ENCODE measurements around the gene MYOG. TPM values are rescaled to one million over a fixed set of nuclear protein-coding genes. Genes with fewer than 3 reads are reported as not detected.

The MYOG gene
- total RNA-seq, 3 donors from 2014 or later (not counting 1 experiment from before 2014, with no cell fraction given) = not detected

- H3K27me3 Mint-ChIP-seq (ENCODE audit: low read depth in 2 of 2) = peaks cover 25 to 45% of the 10 kb centered on the region in 2 donors
Observed at GRCh38 chr1:203097001-203097400, 11.2 kb upstream of the MYOG start.

GRCh38 chr1:203096566-203096965 lies 10.8 kb upstream of the MYOG start:
- no peaks in the 10 kb centered on the region for H3K27me3 ChIP-seq (ENCODE audit: control insufficient read depth, insufficient read depth, low read length)

More at GRCh38 chr1:203097001-203097400, 11.2 kb upstream of the MYOG start:
- Mint-ChIP-seq H3K36me3 (peaks cover 16% of the 10 kb centered on the region), H3K4me1 (no peaks in the 10 kb centered on the region), H3K9me3 (peaks cover 11 to 15% of the 10 kb centered on the region in 2 donors), H3K27ac (no peak overlapping the region), H3K4me3 (no peak overlapping the region)
- Histone ChIP-seq H3K4me3 (ENCODE audit: low read length) (no peak overlapping the region), H3K4me1 (ENCODE audit: control insufficient read depth, insufficient read depth, low read length) (no peaks in the 10 kb centered on the region), H3K36me3 (ENCODE audit: control insufficient read depth, insufficient read depth, low read length) (no peaks in the 10 kb centered on the region), H3K27ac (ENCODE audit: low read length) (no peak overlapping the region), H3K27me3 (ENCODE audit: control insufficient read depth, insufficient read depth, low read length) (no peaks in the 10 kb centered on the region), H3K9me3 (ENCODE audit: control insufficient read depth, insufficient read depth, low read length) (peaks cover 8% of the 10 kb centered on the region)
- WGBS (ENCODE audit: insufficient coverage) = 74% methylated on average over 1 of the region's 1 CpG
- TF ChIP-seq CTCF (IDR thresholded peaks at IDR 0.05) = no peak
- ATAC-seq = no peak
- no peak for DNase-seq
- intact Hi-C loops (cut with micrococcal nuclease) = no loop called here

GRCh38 chr1:203095061-203095690 lies 9.4 kb upstream of the MYOG start:
- TF ChIP-seq CTCF (IDR thresholded peaks at IDR 0.05) = no peak
- intact Hi-C loops (cut with micrococcal nuclease) = no loop called here
- no peak overlapping the region for H3K4me3 Mint-ChIP-seq
- no peaks in the 10 kb centered on the region for H3K4me1 ChIP-seq (ENCODE audit: control insufficient read depth, insufficient read depth, low read length)
- H3K27ac Mint-ChIP-seq = no peak overlapping the region
- H3K4me1 Mint-ChIP-seq = no peaks in the 10 kb centered on the region
- H3K9me3 ChIP-seq (ENCODE audit: control insufficient read depth, insufficient read depth, low read length) = peaks cover 8% of the 10 kb centered on the region
- H3K9me3 Mint-ChIP-seq = peaks cover 11 to 15% of the 10 kb centered on the region in 2 donors
- DNase-seq (no peak), ATAC-seq (no peak)
- H3K27me3 Mint-ChIP-seq (ENCODE audit: low read depth in 2 of 2) = peaks cover 27 to 47% of the 10 kb centered on the region in 2 donors
- H3K36me3 ChIP-seq (ENCODE audit: control insufficient read depth, insufficient read depth, low read length) = no peaks in the 10 kb centered on the region
- WGBS (ENCODE audit: insufficient coverage) = 100% methylated on average over 1 of the region's 1 CpG
- no peak overlapping the region for H3K27ac ChIP-seq (ENCODE audit: low read length)
- no peaks in the 10 kb centered on the region for H3K27me3 ChIP-seq (ENCODE audit: control insufficient read depth, insufficient read depth, low read length)
- peaks cover 16% of the 10 kb centered on the region for H3K36me3 Mint-ChIP-seq
- H3K4me3 ChIP-seq (ENCODE audit: low read length) = no peak overlapping the region

More at GRCh38 chr1:203096566-203096965, 10.8 kb upstream of the MYOG start:
- Histone ChIP-seq H3K27ac (ENCODE audit: low read length) (no peak overlapping the region), H3K4me3 (ENCODE audit: low read length) (no peak overlapping the region), H3K9me3 (ENCODE audit: control insufficient read depth, insufficient read depth, low read length) (peaks cover 8% of the 10 kb centered on the region), H3K4me1 (ENCODE audit: control insufficient read depth, insufficient read depth, low read length) (no peaks in the 10 kb centered on the region), H3K36me3 (ENCODE audit: control insufficient read depth, insufficient read depth, low read length) (no peaks in the 10 kb centered on the region)
- ATAC-seq = no peak
- no peak for DNase-seq
- TF ChIP-seq CTCF (IDR thresholded peaks at IDR 0.05) = no peak
- peaks cover 16% of the 10 kb centered on the region for H3K36me3 Mint-ChIP-seq
- H3K4me1 Mint-ChIP-seq = no peaks in the 10 kb centered on the region
- no peak overlapping the region for H3K27ac Mint-ChIP-seq
- peaks cover 25 to 47% of the 10 kb centered on the region in 2 donors for H3K27me3 Mint-ChIP-seq (ENCODE audit: low read depth in 2 of 2)
- H3K4me3 Mint-ChIP-seq = no peak overlapping the region
- intact Hi-C loops (cut with micrococcal nuclease) = no loop called here
- H3K9me3 Mint-ChIP-seq = peaks cover 11 to 15% of the 10 kb centered on the region in 2 donors

All from natural killer cell (primary cell).